ENCODE data around the gene CIAPIN1.

The CIAPIN1 gene

DNA sequence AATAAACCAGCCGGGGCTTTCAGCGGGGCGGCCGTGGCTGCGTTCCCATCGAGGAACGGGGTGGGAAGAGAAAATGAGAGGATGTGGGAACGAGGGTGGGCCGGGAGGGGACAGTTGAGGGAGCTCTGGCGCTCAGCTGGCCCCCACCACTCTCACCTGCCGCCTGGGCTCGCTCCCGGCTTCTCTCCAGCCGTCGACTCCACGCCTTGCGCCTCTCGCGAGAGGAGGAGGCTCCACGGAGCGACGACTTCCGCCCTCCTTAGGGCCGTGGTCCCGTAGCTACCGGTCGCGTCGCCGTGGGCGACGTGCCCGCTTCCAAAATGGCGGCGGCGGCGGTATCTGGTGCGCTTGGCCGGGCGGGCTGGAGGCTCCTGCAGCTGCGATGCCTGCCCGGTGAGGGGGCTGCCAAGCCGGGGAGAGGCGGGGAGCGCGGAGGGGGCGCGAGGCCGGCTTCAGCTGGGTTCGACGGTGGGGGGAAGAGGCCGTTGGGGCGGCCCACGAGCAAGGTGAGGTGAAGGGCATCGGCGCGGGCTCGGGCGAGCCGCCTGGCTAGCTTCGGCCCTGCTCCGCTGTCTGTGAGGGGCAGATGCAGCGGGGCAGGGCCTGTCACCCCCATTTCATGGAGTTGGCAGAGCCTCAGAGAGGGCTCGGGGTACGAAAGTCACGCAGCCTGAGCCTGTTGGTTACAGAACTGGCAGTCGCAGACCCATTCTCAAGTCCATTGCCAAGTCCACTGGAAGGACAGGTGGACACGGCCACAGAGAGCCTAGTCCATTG is at the start of gene CIAPIN1, which contains the start of gene COQ9:
TSS of gene CIAPIN1 (minus strand) at position 200 of the 777 bp plus-strand sequence. CDS start 6,457 bp downstream, outside the sequence.
TSS of gene COQ9 (plus strand) at position 294 of the 777 bp plus-strand sequence. CDS start at position 321, 27 bp downstream.
- Histone ChIP-seq H3K4me1 (ENCODE audit: insufficient read depth, low read length) (no peaks in the 10 kb centered on the region), H3K36me3 (ENCODE audit: insufficient read depth, low read length) (no peaks in the 10 kb centered on the region), H3K9ac (ENCODE audit: low read depth, low read length) (peak within 1 kb of the TSS; percentile 84), H3K9me3 (ENCODE audit: control insufficient read depth, insufficient read depth, low read length) (no peaks in the 10 kb centered on the region)

DNA sequence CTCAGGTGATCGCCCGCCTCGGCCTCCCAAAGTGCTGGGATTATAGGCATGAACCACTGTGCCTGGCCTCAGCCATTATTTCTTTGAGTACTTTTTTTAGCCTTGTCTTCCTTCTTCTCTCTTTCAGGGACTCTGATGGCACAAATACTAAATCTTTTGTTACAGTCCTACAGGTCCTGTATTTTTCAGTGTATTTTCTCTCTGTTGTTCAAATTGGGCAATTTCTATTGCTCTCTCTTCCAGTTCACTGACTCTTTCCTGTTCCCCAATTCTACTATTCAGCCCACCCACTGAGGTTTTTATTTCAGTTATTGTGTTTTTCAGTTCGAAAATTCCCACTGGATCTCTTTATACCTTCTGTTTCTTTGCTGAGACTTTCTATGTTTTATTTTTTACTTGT is 46.6 kb upstream of the CIAPIN1 start:
- Histone ChIP-seq H3K9ac (ENCODE audit: low read depth, low read length) (no peak overlapping the region), H3K4me1 (ENCODE audit: insufficient read depth, low read length) (no peaks in the 10 kb centered on the region), H3K9me3 (ENCODE audit: control insufficient read depth, insufficient read depth, low read length) (no peaks in the 10 kb centered on the region), H3K36me3 (ENCODE audit: insufficient read depth, low read length) (no peaks in the 10 kb centered on the region)

DNA sequence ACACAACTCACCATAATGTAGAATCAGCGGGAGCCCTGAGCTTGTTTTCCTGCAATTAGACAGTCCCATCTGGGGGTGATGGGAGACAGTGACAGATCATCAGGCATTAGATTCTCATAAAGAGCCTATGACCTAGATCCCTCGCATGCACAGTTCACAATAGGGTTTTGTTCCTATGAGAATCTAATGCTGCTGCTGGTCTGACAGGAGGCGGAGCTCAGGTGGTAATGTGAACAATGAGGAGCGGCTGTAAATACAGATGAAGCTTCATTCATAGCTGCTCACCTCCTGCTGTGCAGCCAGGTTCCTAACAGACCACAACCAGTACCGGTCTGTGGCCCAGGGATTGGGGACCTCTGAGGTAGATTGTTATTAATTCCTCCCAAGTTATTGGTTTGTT is 42.0 kb upstream of the CIAPIN1 start:
- H3K4me1 ChIP-seq (ENCODE audit: insufficient read depth, low read length), result peaks cover 6% of the 10 kb centered on the region; the same call in 1 of the 2 replicates
- no peaks in the 10 kb centered on the region for H3K36me3 ChIP-seq (ENCODE audit: insufficient read depth, low read length)
- H3K9ac ChIP-seq (ENCODE audit: low read depth, low read length), result no peak overlapping the region
- H3K9me3 ChIP-seq (ENCODE audit: control insufficient read depth, insufficient read depth, low read length), result no peaks in the 10 kb centered on the region

DNA sequence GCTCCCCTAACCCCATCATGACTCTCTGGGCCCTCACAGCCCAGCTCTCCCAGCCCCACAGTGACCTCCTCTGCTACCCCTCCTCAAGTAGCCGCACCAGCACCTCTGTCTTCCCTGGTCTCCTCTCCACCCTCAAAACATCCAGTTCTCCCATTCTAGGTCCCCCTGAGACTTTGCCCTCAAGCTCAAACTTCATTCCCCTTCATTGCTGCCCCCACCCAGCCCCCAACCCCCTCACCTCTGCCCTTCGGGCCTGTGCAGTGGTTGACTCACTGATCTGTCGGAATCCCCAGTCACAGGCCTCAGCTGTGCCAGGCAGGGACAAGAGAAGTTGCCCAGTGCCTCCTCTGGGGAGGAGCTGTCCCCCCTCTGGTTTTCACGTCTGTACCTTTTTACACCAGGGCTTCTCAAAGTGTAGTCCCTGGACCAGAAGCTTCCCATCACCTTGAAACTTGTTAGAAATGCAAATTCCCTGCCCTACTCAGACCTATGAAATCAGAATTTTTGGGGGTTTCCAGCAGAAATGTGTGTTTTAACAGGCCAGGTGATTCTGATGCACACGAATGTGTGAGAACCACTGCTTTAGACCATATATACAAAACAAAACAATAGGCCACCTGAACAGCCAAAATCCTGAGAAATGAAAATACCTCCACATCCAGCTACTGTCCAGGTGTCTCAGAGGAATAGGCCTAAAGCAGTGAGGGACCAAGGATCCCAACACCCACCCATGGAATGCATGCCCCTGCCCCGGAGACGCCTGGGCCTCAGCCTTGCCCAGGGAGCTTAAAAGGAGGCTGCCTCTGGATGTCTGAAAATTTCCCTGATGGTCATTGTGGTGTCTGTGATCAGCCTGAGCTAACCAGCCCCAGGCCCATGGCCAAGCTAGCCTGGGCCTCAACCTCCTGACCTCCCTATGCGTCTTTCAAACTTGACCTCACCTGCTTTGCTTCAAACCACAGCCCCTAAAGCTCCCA is 40.0 kb upstream of the CIAPIN1 start:
- no peaks in the 10 kb centered on the region for H3K36me3 ChIP-seq (ENCODE audit: insufficient read depth, low read length)
- no peaks in the 10 kb centered on the region for H3K9me3 ChIP-seq (ENCODE audit: control insufficient read depth, insufficient read depth, low read length)
- H3K9ac ChIP-seq (ENCODE audit: low read depth, low read length), result no peak overlapping the region
- peaks cover 6% of the 10 kb centered on the region; the same call in 1 of the 2 replicates for H3K4me1 ChIP-seq (ENCODE audit: insufficient read depth, low read length)

DNA sequence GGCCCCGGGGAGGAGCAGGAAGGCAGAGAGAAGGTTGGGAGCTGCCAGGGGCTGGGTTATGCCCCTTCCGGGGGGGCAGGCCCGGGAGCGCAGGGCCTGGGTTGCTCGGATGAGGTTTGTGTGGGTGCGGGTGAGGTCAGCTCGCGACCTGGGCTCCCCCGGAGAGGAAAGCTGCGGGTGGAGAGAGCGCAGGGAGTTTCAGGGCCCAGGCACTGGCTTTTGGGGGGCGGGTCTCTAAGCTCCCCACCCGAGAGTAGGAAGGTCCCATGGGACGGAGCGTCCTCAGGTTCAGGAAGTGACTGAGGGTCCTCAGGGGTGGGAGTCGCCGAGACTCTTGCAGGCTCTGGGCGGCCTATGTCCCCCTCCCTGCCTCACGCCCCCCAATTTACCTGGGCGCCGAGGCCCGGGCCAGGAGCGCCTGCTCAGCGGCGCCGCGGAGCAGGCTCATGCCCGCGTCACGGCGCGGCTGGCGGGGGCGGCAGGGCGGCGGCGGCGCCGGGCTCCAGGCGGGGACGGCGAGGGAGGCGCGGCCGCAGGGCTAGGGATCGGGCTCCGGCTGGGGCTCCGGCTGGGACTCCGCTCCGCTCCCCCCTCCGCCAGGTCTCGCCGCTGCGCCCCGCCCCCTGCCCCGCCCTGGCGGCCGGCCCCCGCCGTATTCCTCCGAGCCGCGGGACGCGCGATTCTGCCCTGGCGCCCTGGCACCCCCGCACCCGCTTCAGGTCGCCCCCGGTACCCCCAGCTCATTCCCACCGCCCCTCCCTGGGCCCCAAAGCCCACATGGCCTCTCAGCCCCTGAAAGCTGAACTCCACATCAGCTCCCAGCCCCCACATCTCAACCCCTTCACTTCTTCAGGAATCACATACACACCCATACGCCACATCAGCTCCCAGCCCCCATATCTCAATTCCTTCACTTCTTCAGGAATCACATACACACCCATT is 39.0 kb upstream of the CIAPIN1 start, which contains the start of gene DOK4:
TSS of gene DOK4 (minus strand) at position 578 of the 942 bp plus-strand sequence. CDS start 6,986 bp downstream, outside the sequence.
- peak within 1 kb of the TSS; percentile 79 for H3K9ac ChIP-seq (ENCODE audit: low read depth, low read length)
- no peaks in the 10 kb centered on the region for H3K36me3 ChIP-seq (ENCODE audit: insufficient read depth, low read length)
- no peaks in the 10 kb centered on the region for H3K9me3 ChIP-seq (ENCODE audit: control insufficient read depth, insufficient read depth, low read length)
- peaks cover 6% of the 10 kb centered on the region; the same call in 1 of the 2 replicates for H3K4me1 ChIP-seq (ENCODE audit: insufficient read depth, low read length)

DNA sequence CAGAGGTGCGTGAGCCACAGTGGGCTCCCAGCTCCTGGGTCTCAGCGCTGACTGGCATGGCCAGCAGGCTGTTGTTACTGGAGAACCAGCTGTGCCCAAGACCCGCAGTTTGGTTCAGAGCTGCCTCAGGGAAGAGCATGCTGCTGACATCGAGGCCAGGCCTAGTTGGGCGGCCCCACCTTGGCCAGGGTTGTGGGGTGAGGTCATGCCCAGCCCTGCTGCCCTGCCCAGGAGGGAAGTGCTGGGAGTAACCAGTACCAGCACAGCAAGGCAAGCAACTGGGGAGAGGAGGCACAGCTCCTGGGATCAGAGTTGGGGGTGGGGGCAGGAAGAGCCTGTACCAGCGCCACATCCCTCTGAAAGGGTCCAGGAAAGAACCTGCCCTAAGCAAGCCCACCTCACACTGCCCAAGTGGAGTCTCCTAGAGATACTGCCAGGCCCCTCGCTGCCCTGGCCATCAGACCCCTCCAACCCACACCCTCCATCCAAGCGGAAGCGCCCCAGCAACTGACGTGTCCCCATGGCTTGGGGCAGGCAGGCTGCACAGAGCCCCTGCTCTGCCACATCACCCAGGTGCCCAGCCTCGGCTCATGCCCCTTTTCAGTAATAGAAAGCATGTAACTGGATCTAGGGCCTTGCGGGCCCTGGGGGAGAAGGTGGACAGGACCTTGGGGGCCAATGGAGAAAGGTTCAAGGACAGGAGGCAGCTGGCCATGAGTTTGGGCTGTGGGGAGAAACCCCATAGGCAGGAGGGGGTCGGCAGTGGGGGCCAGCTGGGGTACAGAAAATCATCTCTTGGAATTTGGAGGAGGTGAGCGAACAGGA is 38.1 kb upstream of the CIAPIN1 start:
- peaks cover 6% of the 10 kb centered on the region; the same call in 1 of the 2 replicates for H3K4me1 ChIP-seq (ENCODE audit: insufficient read depth, low read length)
- no peaks in the 10 kb centered on the region for H3K9me3 ChIP-seq (ENCODE audit: control insufficient read depth, insufficient read depth, low read length)
- no peaks in the 10 kb centered on the region for H3K36me3 ChIP-seq (ENCODE audit: insufficient read depth, low read length)
- H3K9ac ChIP-seq (ENCODE audit: low read depth, low read length), result peak overlapping the region; percentile 79; the same call in 1 of the 2 replicates

DNA sequence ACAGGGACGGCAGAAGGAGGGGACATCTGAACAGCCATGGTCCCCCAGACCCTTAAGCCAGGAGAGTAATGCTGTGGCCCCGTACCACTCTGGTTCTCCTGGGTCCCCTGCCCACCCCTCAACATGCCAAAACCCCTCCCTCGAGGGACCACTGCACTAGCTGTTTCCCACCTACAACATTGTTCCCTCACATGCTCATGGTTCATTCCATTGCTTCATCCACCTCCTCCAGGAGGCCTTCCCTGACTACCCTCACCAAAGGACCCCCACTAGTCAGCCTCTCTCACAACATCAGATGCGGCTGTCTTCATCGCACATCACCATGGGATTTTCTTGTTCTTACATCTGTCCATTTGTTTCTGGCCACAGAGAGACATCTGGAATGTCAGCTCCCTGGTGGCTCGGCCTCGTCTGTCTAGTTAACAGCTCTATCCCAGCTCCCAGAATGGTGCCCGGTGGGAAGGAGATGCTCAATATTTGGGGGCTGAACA is 37.4 kb upstream of the CIAPIN1 start:
- H3K9ac ChIP-seq (ENCODE audit: low read depth, low read length), result no peak overlapping the region

DNA sequence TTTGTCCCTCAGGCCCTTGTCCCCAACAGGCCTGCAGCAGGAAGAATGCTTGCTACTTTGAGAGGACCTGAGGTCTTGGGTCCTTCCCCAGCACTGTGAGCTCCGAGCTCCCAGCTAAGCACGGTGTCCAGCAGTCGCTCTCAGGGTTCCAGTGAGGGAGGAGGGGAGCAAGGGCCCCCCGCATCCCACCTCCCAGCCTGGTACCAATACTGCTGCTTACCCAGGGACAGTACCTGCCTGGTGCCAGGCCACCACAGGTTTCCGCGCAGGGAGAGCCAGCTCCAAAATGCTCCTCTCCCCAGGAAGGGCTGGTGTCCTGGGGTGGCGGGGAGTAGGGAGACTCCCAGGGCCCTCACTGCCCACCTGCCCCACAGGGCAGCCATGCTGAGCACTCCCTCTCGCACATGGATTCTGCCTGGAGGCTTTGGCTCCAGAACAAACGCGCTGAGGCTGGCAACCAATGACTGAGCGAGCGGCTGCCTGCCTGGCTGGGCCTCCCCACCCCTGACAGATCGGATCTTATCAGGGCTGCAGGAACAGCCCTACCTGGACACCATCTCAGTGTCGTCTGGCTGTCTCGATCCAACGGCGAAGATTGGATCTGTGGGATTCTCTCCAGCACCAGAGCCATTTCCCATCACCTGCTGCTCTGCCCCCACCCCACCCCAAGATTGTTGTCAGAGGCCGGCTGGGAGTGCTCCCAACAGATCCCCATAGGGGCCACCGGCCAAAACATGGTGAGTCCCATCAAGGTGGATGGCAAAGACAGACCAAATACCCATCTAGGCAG is 36.7 kb upstream of the CIAPIN1 start:
- H3K9ac ChIP-seq (ENCODE audit: low read depth, low read length), result no peak overlapping the region
- H3K4me1 ChIP-seq (ENCODE audit: insufficient read depth, low read length), result peaks cover 6% of the 10 kb centered on the region; the same call in 1 of the 2 replicates

More for the DNA sequence above, 37.4 kb upstream of the CIAPIN1 start:
- H3K36me3 ChIP-seq (ENCODE audit: insufficient read depth, low read length), result no peaks in the 10 kb centered on the region
- H3K4me1 ChIP-seq (ENCODE audit: insufficient read depth, low read length), result peaks cover 6% of the 10 kb centered on the region; the same call in 1 of the 2 replicates
- H3K9me3 ChIP-seq (ENCODE audit: control insufficient read depth, insufficient read depth, low read length), result no peaks in the 10 kb centered on the region

DNA sequence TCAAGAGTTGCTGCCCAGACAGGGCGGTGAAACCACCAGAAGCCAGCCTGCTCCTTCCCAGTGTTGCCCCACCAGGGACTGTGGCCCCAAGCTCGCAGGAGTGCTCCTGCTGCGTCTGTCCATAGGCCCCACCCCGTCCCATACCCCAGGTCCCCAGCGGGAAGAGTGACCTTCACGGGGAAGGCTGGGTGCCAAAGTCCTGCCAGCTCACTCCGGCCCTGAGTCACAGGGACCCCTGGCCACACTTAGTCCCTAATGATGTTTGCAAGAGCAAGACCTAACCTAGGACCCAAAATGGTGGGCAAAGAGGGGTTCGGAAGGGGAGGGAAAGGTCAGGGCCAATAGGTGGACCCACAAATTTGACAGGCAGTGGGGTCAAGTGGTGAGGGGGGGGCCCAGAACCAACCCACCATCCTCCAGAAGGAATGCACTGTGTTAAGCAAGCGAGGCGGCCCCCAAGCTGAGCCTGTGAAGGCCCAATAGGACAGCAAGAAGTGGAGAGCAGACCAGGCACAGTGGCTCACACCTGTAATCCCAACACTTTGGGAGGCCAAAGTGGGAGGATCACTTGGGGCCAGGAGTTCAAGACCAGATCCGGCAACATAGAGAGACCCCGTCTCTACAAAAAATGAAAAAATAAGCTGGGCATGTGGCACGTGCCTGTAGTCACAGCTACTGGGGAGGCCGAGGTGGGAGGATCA is 35.8 kb upstream of the CIAPIN1 start:
- Histone ChIP-seq H3K9ac (ENCODE audit: low read depth, low read length) (no peak overlapping the region), H3K36me3 (ENCODE audit: insufficient read depth, low read length) (no peaks in the 10 kb centered on the region), H3K4me1 (ENCODE audit: insufficient read depth, low read length) (peaks cover 6% of the 10 kb centered on the region; the same call in 1 of the 2 replicates), H3K9me3 (ENCODE audit: control insufficient read depth, insufficient read depth, low read length) (no peaks in the 10 kb centered on the region)

More for the DNA sequence above, 36.7 kb upstream of the CIAPIN1 start:
- Histone ChIP-seq H3K36me3 (ENCODE audit: insufficient read depth, low read length) (no peaks in the 10 kb centered on the region), H3K9me3 (ENCODE audit: control insufficient read depth, insufficient read depth, low read length) (no peaks in the 10 kb centered on the region)

DNA sequence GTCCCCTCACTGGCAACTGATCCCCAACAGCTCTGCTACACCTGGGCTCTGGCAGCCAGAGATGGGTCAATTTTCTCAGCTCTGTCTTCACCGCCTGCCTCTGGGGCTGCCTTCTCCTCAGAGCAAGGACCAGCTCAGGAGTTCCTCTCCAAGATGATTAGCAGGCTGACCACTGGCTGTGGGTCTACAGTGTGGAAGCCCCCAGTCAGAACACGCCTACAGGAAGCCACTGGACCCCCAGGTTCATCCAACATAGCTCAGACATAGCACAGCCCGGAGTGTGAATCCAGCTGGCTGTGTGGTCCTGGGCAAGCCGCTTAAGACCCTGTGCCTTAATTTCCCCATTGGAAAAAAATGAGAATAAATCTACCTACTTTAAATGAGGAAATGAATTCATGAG is 34.2 kb upstream of the CIAPIN1 start:
- Histone ChIP-seq H3K9ac (ENCODE audit: low read depth, low read length) (no peak overlapping the region), H3K4me1 (ENCODE audit: insufficient read depth, low read length) (peaks cover 15% of the 10 kb centered on the region), H3K9me3 (ENCODE audit: control insufficient read depth, insufficient read depth, low read length) (no peaks in the 10 kb centered on the region), H3K36me3 (ENCODE audit: insufficient read depth, low read length) (no peaks in the 10 kb centered on the region)

DNA sequence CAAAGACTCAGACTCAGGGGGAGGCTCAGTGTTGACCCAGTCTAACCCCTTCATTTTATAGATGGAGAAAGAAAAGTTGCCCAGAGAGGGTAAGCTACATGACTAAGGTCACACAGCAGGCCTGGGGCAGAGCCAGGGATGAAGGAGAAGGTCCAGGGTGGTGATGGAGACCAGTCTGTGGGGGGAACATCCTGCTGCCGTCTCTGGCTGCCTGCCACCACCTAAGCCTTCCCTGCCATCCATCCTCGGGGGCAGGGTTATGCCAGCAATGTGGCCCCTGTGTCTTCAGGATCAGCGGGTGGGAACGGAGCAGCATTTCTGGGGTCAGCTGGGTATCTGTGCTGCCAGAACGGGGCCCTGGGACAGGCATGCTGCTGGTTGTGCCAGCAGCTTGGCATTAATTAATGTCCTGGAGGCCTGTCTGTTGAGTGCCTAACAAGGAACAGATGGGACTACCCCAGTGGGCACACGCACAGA is 33.6 kb upstream of the CIAPIN1 start:
- Histone ChIP-seq H3K9ac (ENCODE audit: low read depth, low read length) (no peak overlapping the region), H3K4me1 (ENCODE audit: insufficient read depth, low read length) (peaks cover 20% of the 10 kb centered on the region)

More for the DNA sequence above, 33.6 kb upstream of the CIAPIN1 start:
- H3K9me3 ChIP-seq (ENCODE audit: control insufficient read depth, insufficient read depth, low read length), result no peaks in the 10 kb centered on the region
- no peaks in the 10 kb centered on the region for H3K36me3 ChIP-seq (ENCODE audit: insufficient read depth, low read length)

Measured in ES-I3 (cell line).